Heart left ventricle (tissue), 13 donors: Measurements from ENCODE around the gene CCT3.

Experiments
- POLR2A ChIP-seq, 2 donors: fragments of 450-650 bp; IDR thresholded peaks; one replicate each; pipeline ENCODE4 v1.6.1; 2017; ENCODE audit warnings: antibody characterized with exemption in 2 of 2, mild to moderate bottlenecking in 2 of 2, moderate library complexity in 2 of 2
- TF ChIP-seq, protein P1 (sequence below), 12 donors: fragments of 200-600 bp; sonication (generic) in 4 of 12; IDR thresholded peaks; one replicate each; pipeline versions ENCODE4 v1.5.0 to v1.8.0; 2018 to 2022; ENCODE audit warnings: antibody characterized with exemption in 12 of 12, mild to moderate bottlenecking in 5 of 12
- donor health status: ischemic (EF 13 %, LVEDD 7.1; RV severe dilation, severe dysfunction).
- donor health status: DM: no; HTN: yes; CAD: no.
- donor health status: DM: no; HTN: no; CAD: no.
- donor health status: ischemic (EF 25% LVEDD 6.9; RV normal size, moderate dysfunction).
- donor health status: ischemic (EF 25% LVEDD 5.7; RV mildly dilated, moderate dysfunction).
- donor health status: ischemic (EF 35%, LVEDD 5.7; RV mildly dilated, moderate dysfunction).
- donor health status: nonischemic (EF 11% LVEDD 7.7; RV severe dilation, severe dysfunction).
- donor health status: DM: yes; HTN: yes; CAD: no.
- donor health status: PGD.
- donor health status: ischemic (EF 29% LVEDD 5.4; RV normal size, mild dysfunction).
- donor health status: nonischemic (EF 23%, LVEDD 6.1; RV moderate dilation, normal function).

DNA sequence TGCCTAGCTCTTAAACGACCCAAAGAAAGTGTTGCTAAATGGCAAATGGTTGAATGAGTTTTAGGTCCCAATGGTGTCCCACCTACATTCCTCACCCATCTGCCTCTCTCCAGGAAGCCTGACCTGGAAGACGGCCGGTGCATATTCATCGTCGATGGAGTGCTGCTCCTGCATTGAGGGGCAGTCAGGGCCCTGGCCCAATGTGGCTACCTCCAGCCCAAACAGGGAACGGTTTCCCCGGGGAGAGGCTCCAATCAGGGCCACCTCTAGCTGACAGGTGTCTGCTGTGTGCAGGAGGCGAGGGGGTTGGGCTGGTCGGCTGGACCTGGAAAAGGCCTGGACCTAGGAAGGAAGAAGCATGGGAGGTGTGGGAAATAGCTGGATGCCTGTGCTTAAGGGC, 44.2 kb downstream of the CCT3 start:
- TF ChIP-seq, protein P1, sequence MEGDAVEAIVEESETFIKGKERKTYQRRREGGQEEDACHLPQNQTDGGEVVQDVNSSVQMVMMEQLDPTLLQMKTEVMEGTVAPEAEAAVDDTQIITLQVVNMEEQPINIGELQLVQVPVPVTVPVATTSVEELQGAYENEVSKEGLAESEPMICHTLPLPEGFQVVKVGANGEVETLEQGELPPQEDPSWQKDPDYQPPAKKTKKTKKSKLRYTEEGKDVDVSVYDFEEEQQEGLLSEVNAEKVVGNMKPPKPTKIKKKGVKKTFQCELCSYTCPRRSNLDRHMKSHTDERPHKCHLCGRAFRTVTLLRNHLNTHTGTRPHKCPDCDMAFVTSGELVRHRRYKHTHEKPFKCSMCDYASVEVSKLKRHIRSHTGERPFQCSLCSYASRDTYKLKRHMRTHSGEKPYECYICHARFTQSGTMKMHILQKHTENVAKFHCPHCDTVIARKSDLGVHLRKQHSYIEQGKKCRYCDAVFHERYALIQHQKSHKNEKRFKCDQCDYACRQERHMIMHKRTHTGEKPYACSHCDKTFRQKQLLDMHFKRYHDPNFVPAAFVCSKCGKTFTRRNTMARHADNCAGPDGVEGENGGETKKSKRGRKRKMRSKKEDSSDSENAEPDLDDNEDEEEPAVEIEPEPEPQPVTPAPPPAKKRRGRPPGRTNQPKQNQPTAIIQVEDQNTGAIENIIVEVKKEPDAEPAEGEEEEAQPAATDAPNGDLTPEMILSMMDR (IDR thresholded peaks at IDR 0.05): no peak
- TF ChIP-seq POLR2A (IDR thresholded peaks at IDR 0.05): no peak
